Gastroesophageal sphincter (tissue), 4 donors: ENCODE measurements around the gene CCP110. TPM values are rescaled to one million over a fixed set of nuclear protein-coding genes. Genes with fewer than 3 reads are reported as not detected.

Source experiments
- ATAC-seq: fragments of 150-250 bp; one replicate; pipeline ENCODE4 v1.9.1; 2016; ENCODE audit warnings: mild to moderate bottlenecking, moderate library complexity
- H3K27ac ChIP-seq, 4 donors: fragments of 200-600 bp; sonication (generic) in 3 of 4; 1 replicate in 3 of 4; 2 replicates in 1 of 4; pipeline ENCODE4 v1.5.1; 2016 to 2019
- H3K27me3 ChIP-seq: fragments of 200-600 bp; sonication (generic); one replicate; pipeline ENCODE4 v1.5.1; 2019
- H3K36me3 ChIP-seq, 2 donors: fragments of 200-600 bp; sonication (generic); one replicate each; pipeline ENCODE4 v1.5.1; 2019; ENCODE audit warnings: control low read depth in 1 of 2
- H3K4me1 ChIP-seq, 3 donors: fragments of 200-600 bp; sonication (generic); 1 replicate in 2 of 3; 2 replicates in 1 of 3; pipeline ENCODE4 v1.5.1; 2016 to 2019; ENCODE audit warnings: control low read depth in 2 of 3
- H3K4me3 ChIP-seq, 2 donors: fragments of 200-600 bp; sonication (generic); one replicate each; pipeline ENCODE4 v1.5.1; 2019; ENCODE audit warnings: mild to moderate bottlenecking in 1 of 2, moderate library complexity in 1 of 2
- H3K9me3 ChIP-seq, 3 donors: fragments of 200-600 bp; sonication (generic); one replicate each; pipeline ENCODE4 v1.5.1; 2017 to 2019; ENCODE audit warnings: control low read depth in 2 of 3
- EP300 ChIP-seq: sonication (generic); formaldehyde crosslinking; IDR thresholded peaks from one replicate; pipeline ENCODE4 v1.6.1; 2017; ENCODE audit warnings: antibody characterized with exemption, mild to moderate bottlenecking
- POLR2A ChIP-seq, 2 donors: fragments of 450-650 bp; IDR thresholded peaks; one replicate each; pipeline ENCODE4 v1.6.1; 2017; ENCODE audit warnings: antibody characterized with exemption in 2 of 2, mild to moderate bottlenecking in 2 of 2, moderate library complexity in 1 of 2
- POLR2AphosphoS5 ChIP-seq: sonication (generic); formaldehyde crosslinking; IDR thresholded peaks from one replicate; pipeline ENCODE4 v1.6.1; 2017; ENCODE audit warnings: antibody characterized with exemption
- WGBS, 2 donors: methylation state at CpG; one replicate each; pipeline ENCODE4 v1.1.5; 2018; ENCODE audit warnings: low coverage in 1 of 2; 5-methylcytosine and 5-hydroxymethylcytosine counted together
- total RNA-seq, 4 donors: library from RNA; depleted of rRNA; stranded (reverse); fragments of >200 nt; gene quantifications; one replicate each; pipeline ENCODE4 v1.1.0, GENCODE V29; 2016
- TF ChIP-seq, protein P1 (sequence below), 4 experiments: fragments of 200-600 bp in 2 of 4; fragments of 450-650 bp in 2 of 4; sonication (generic) in 1 of 4; IDR thresholded peaks; one replicate each; pipeline ENCODE4 v1.5.1; 2017 to 2019; ENCODE audit warnings: antibody characterized with exemption in 4 of 4, mild to moderate bottlenecking in 2 of 4, moderate library complexity in 2 of 4

Gene CCP110
- total RNA-seq, 4 donors from 2014 or later = 15.9 to 19.1 (median 17.5) TPM

GRCh38 chr16:19566362-19566761, 42.6 kb downstream of the CCP110 start:
- Histone ChIP-seq H3K9me3 (peaks cover 0 to 14% (median 0%) of the 10 kb centered on the region in 3 donors), H3K36me3 (peaks cover 0 to 78% of the 10 kb centered on the region in 2 donors), H3K27me3 (no peaks in the 10 kb centered on the region), H3K27ac (no peak overlapping the region), H3K4me1 (no peaks in the 10 kb centered on the region), H3K4me3 (no peak overlapping the region)
- 89 to 100% methylated on average over 3 of the region's 3 CpGs for WGBS, 2 donors
- no peak for ATAC-seq
- TF ChIP-seq, protein P1, sequence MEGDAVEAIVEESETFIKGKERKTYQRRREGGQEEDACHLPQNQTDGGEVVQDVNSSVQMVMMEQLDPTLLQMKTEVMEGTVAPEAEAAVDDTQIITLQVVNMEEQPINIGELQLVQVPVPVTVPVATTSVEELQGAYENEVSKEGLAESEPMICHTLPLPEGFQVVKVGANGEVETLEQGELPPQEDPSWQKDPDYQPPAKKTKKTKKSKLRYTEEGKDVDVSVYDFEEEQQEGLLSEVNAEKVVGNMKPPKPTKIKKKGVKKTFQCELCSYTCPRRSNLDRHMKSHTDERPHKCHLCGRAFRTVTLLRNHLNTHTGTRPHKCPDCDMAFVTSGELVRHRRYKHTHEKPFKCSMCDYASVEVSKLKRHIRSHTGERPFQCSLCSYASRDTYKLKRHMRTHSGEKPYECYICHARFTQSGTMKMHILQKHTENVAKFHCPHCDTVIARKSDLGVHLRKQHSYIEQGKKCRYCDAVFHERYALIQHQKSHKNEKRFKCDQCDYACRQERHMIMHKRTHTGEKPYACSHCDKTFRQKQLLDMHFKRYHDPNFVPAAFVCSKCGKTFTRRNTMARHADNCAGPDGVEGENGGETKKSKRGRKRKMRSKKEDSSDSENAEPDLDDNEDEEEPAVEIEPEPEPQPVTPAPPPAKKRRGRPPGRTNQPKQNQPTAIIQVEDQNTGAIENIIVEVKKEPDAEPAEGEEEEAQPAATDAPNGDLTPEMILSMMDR (IDR thresholded peaks at IDR 0.05) = no peak
- TF ChIP-seq EP300 = no peak
- TF ChIP-seq POLR2A (IDR thresholded peaks at IDR 0.05) = no peak
- TF ChIP-seq POLR2AphosphoS5 = no peak

- WGBS, 2 donors = 83 to 93% methylated on average over 4 to 6 of the region's 8 CpGs
- no peaks in the 10 kb centered on the region for H3K4me1 ChIP-seq
Measured at GRCh38 chr16:19567560-19567959, 43.8 kb downstream of the CCP110 start.

GRCh38 chr16:19573997-19574396, 50.3 kb downstream of the CCP110 start:
- H3K27me3 ChIP-seq = no peaks in the 10 kb centered on the region
- WGBS, 2 donors = 88 to 92% methylated on average over 1 to 9 of the region's 9 CpGs
- H3K27ac ChIP-seq = no peak overlapping the region
- TF ChIP-seq, protein P1 (IDR thresholded peaks at IDR 0.05) = no peak
- no peak for TF ChIP-seq EP300
- TF ChIP-seq POLR2AphosphoS5 = no peak
- no peak for TF ChIP-seq POLR2A (IDR thresholded peaks at IDR 0.05)
- H3K4me3 ChIP-seq = no peak overlapping the region
- ATAC-seq = no peak
- H3K4me1 ChIP-seq = peaks cover 0 to 14% (median 0%) of the 10 kb centered on the region in 3 donors
- no peaks in the 10 kb centered on the region for H3K9me3 ChIP-seq
- H3K36me3 ChIP-seq = peaks cover 0 to 99% of the 10 kb centered on the region in 2 donors

More at GRCh38 chr16:19567560-19567959, 43.8 kb downstream of the CCP110 start:
- no peak for ATAC-seq
- Histone ChIP-seq H3K27ac (no peak overlapping the region), H3K27me3 (no peaks in the 10 kb centered on the region), H3K36me3 (peaks cover 0 to 90% of the 10 kb centered on the region in 2 donors), H3K4me3 (no peak overlapping the region), H3K9me3 (peaks cover 0 to 13% (median 0%) of the 10 kb centered on the region in 3 donors)
- TF ChIP-seq POLR2AphosphoS5 (no peak), EP300 (no peak)
- TF ChIP-seq, protein P1 (IDR thresholded peaks at IDR 0.05) = no peak

DNA sequence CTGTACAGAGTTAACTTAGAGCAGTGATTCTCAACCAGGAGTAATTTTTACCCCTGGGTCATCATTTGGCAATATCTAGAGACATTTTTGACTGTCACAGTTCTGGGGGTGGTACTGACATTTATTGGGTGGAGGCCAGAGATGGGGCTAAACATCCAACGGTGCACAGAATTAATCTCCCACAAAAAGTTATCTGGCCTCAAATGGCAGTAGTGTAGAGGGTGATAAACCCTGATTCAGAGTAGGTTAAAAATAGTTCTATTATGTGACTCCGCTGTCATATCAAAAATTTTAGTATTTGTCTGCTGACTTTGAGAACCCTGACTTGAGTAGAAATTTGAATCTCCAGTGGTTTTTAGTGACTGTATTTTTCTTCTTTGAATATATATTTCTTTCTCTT, 50.9 kb downstream of the CCP110 start:
- no peaks in the 10 kb centered on the region for H3K9me3 ChIP-seq
- no peak overlapping the region for H3K27ac ChIP-seq
- peaks cover 0 to 99% of the 10 kb centered on the region in 2 donors for H3K36me3 ChIP-seq
- H3K4me1 ChIP-seq = peaks cover 0 to 21% (median 0%) of the 10 kb centered on the region in 3 donors
- no peaks in the 10 kb centered on the region for H3K27me3 ChIP-seq
- TF ChIP-seq, protein P1 (IDR thresholded peaks at IDR 0.05) = no peak
- TF ChIP-seq POLR2A (IDR thresholded peaks at IDR 0.05) (no peak), POLR2AphosphoS5 (no peak), EP300 (no peak)
- H3K4me3 ChIP-seq = no peak overlapping the region
- 58 to 75% methylated on average over 2 of the region's 2 CpGs for WGBS, 2 donors
- ATAC-seq = no peak

GRCh38 chr16:19578378-19578971, 54.7 kb downstream of the CCP110 start:
- Histone ChIP-seq H3K4me3 (no peak overlapping the region), H3K9me3 (no peaks in the 10 kb centered on the region), H3K36me3 (peaks cover 0 to 99% of the 10 kb centered on the region in 2 donors), H3K27me3 (no peaks in the 10 kb centered on the region), H3K27ac (peak overlapping the region in 3 of 4 donors; percentile 67 to 73 (median 72)), H3K4me1 (peaks cover 0 to 21% (median 0%) of the 10 kb centered on the region in 3 donors)
- 58 to 62% methylated on average over 5 to 8 of the region's 10 CpGs for WGBS, 2 donors
- TF ChIP-seq POLR2AphosphoS5 = no peak
- TF ChIP-seq, protein P1 (IDR thresholded peaks at IDR 0.05) = peak in 1 of 4 experiments; percentile 18
- ATAC-seq = peak; percentile 76
